Activated naive CD8-positive, alpha-beta T cell treated with anti-CD3 and anti-CD28 coated beads, Interleukin-2, amount 10 ng/mL, durations not matched to agents 7 days and 5 days (primary cell): ENCODE results near the gene PACSIN1. TPM values are rescaled to one million over a fixed set of nuclear protein-coding genes. Genes with fewer than 3 reads are reported as not detected.

Source experiments
- ATAC-seq: fragments of 150-1000 bp; cut with Tn5 transposase; one replicate; pipeline ENCODE4 v1.10.0; 2021; ENCODE audit warnings: low read depth, moderate library complexity
- POLR2A ChIA-PET: fragments of 350-600 bp; sonication (Branson Sonifier 250); formaldehyde crosslinking; loops from one replicate; lab custom pipeline; 2021; ENCODE audit warnings: antibody characterized with exemption; lab: Charles Lee
- DNase-seq: peaks from one replicate; pipeline ENCODE4 v3.0.0; 2021
- H3K27ac Mint-ChIP-seq: one replicate; pipeline ENCODE4 v1.8.0; 2022; ENCODE audit warnings: mild to moderate bottlenecking, mixed read lengths
- H3K27me3 Mint-ChIP-seq: one replicate; pipeline ENCODE4 v1.8.0; 2022; ENCODE audit warnings: mild to moderate bottlenecking, moderate library complexity, mixed read lengths
- H3K36me3 Mint-ChIP-seq: one replicate; pipeline ENCODE4 v1.8.0; 2021; ENCODE audit warnings: mild to moderate bottlenecking, mixed read lengths
- H3K4me1 Mint-ChIP-seq: one replicate; pipeline ENCODE4 v1.8.0; 2021; ENCODE audit warnings: mixed read lengths
- H3K4me3 Mint-ChIP-seq: one replicate; pipeline ENCODE4 v1.8.0; 2022; ENCODE audit warnings: mild to moderate bottlenecking, moderate library complexity, mixed read lengths
- H3K9me3 Mint-ChIP-seq: one replicate; pipeline ENCODE4 v1.8.0; 2021; ENCODE audit warnings: mixed read lengths
- total RNA-seq, 2 experiments: library from RNA; stranded (reverse); gene quantifications; one replicate each; pipeline ENCODE4 v1.2.3, GENCODE V29; 2021

The PACSIN1 gene
- total RNA-seq, 2 experiments from 2014 or later, result 3.1 to 4.5 TPM

DNA sequence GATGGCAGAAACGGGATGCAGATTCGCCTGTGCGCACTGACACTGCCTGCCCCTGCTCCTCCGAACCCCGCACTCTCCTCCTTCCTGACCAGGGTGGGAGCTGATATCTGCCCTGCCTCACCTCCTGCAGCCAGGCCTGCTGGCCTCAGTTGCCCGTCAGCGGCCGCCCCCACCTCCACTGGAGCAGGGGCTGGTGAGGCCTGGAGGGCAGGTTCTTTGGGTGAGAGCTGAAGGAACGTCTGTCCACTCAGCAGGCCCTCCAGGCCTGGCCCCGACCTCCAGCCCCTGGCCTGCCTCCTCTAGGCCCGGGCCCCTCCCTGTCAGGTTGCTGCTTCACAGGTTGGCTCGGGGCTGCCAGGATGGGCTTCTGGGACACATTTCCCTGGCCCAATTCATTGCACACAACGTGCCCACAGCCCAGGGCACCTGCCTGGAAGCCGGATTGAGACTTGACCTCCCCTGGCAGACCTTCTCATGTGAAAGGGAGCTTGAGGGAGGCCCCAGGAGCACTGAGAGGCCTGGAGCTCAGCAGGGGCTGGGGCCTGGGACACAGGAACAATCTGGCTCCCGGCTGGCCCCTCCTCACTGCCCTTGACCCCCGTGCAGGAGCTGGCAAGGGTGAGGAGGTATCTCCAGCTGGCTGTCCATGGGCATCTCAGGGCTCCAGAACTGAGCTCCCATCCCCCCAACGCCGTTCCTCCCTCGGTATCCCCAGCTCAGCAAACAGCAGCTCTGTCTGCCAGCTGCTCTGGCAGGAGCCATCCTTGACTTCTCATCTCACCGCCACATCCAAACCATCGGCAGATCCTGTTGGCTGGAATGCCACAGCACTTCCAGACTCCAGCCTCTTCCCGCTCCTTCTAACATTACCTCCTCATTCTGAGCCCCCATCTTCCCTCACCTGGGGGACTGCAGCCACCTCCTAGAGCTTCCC, 50.8 kb downstream of the PACSIN1 start:
- peaks cover 5% of the 10 kb centered on the region for H3K27me3 Mint-ChIP-seq
- H3K36me3 Mint-ChIP-seq, result no peaks in the 10 kb centered on the region
- no peaks in the 10 kb centered on the region for H3K4me1 Mint-ChIP-seq
- ATAC-seq (no peak), DNase-seq (no peak)
- no peak overlapping the region for H3K4me3 Mint-ChIP-seq
- no peaks in the 10 kb centered on the region for H3K9me3 Mint-ChIP-seq
- H3K27ac Mint-ChIP-seq, result no peak overlapping the region
- POLR2A ChIA-PET, result interaction anchor here (0.5 kb wide), 1 partner anchor 11 kb away, joined by 3 read pairs; no protein-coding TSS in a partner anchor

DNA sequence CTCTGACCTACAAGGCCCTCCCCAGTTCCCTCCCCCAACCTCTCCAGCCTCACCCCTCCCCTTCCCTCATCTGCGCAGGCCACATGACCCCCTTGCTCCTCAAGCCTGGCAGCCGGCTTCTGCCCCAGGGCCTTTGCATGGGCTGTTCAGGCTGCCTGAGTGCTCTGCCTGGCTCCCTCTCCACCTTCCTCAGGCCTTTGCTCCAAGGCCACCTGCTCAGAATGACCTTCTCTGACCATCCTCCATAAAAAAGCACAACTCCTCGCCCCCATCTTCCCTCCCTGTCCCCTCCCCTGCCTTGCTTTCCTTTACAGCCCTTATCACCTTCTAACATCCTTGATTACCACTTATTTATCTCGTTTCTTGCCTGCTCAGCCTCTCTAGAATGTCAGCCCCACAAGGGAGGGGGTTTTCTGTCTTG, 51.6 kb downstream of the PACSIN1 start:
- DNase-seq, result no peak
- Mint-ChIP-seq H3K4me1 (no peaks in the 10 kb centered on the region), H3K4me3 (no peak overlapping the region), H3K27ac (no peak overlapping the region), H3K9me3 (no peaks in the 10 kb centered on the region), H3K27me3 (peaks cover 5% of the 10 kb centered on the region), H3K36me3 (no peaks in the 10 kb centered on the region)
- POLR2A ChIA-PET, result interaction anchor here (0.5 kb wide), 1 partner anchor 10 kb away, joined by 3 read pairs; no protein-coding TSS in a partner anchor
- ATAC-seq, result no peak

DNA sequence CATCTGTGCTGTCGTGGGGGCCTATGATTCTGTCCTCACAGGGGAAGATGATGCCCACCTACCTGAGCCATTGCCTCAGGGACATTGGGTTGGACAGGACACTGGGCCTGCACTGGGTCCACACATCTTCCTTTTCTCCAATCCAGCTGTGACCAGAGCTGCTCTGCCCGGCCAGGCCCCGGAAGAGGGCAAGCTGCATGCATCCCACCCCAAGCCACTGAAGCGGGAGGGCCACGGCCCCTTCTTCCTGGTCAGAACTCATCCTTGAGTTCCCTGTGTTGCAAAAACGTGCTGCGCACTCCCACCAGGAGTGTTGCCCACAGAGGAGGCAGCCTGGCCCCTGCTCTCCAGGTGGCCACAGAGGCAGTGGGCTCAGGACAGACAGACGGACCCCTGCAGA, 52.1 kb downstream of the PACSIN1 start:
- H3K36me3 Mint-ChIP-seq, result no peaks in the 10 kb centered on the region
- H3K9me3 Mint-ChIP-seq, result no peaks in the 10 kb centered on the region
- no peak overlapping the region for H3K4me3 Mint-ChIP-seq
- POLR2A ChIA-PET, result no interaction called here
- H3K27ac Mint-ChIP-seq, result no peak overlapping the region
- ATAC-seq, result no peak
- no peak for DNase-seq
- peaks cover 5% of the 10 kb centered on the region for H3K27me3 Mint-ChIP-seq
- no peaks in the 10 kb centered on the region for H3K4me1 Mint-ChIP-seq

DNA sequence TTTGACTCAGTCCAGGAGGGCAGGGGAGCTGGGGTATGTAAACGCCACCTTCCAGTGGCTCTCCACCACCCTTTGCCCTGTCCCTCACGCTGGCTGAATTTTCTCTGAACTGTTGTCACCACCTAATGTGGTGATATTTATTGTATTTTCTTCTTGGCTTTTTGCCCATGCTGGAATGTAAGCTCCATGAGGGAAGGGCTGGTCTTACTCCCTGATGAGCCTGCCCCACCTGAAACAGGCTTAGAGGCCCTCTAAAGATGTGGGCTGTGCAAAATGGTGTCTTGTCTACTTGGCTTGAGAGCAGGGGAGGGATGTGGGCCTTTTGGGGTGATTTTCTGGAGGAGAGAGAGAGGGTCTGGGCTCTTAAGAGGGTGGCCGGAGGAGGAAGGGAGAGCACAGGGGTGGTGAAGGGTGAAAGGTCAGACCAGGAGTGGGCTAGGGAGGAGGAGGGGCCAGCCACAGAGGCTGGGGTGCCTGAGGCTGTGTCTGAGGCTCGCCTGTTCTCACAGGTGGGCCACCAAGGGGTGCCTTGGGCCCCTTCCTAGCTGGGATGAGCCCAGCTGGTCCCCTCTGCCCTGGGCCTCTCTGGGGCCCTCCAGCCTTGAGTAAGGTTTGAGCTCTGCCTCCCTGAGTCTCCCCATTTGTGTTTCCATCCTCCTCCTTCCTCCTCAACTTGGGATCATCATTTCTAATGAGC, 52.9 kb downstream of the PACSIN1 start:
- DNase-seq, result peak; percentile 20
- ATAC-seq, result no peak
- H3K36me3 Mint-ChIP-seq, result no peaks in the 10 kb centered on the region

DNA sequence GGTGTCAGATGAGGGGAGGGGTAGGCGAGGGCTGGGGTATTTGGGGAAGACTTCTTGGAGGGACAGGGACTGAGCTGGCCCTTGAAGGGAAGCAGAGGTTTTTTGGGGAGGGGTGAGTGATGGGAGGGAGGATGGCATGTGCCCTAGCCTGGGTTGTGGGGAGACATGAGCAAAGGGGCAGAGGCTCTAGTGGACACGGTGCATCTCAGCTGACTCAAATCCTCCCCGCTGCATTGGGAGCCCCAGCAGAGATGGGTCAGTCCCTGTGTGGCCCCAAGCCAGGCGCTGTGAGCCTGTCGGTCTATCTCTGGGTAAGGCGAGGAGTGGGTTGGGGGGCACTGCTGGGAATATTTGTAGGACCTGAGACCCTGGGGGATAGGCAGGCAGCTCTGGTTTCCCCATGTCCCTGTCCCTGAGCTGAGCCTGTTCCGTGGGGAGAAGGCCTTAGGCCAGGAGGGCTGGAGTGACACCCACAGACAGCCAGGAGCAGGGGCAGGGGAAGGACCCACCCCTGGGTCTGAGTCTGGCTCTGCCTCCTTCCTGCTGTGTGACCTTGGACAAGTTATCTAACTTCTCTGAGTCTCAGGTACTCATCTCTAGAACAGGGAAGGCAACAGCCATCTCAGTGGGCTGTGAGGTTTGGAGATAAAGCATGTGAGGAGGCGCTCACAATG, 54.2 kb downstream of the PACSIN1 start:
- ATAC-seq (no peak), DNase-seq (peak; percentile 15)
- no peak overlapping the region for H3K27ac Mint-ChIP-seq
- H3K36me3 Mint-ChIP-seq, result no peaks in the 10 kb centered on the region
- H3K4me3 Mint-ChIP-seq, result no peak overlapping the region
- H3K4me1 Mint-ChIP-seq, result peaks cover 1% of the 10 kb centered on the region
- H3K9me3 Mint-ChIP-seq, result no peaks in the 10 kb centered on the region
- H3K27me3 Mint-ChIP-seq, result no peaks in the 10 kb centered on the region
- POLR2A ChIA-PET, result no interaction called here

More for the DNA sequence above, 52.9 kb downstream of the PACSIN1 start:
- POLR2A ChIA-PET, result interaction anchor here (0.6 kb wide), 1 partner anchor 13 kb away, joined by 3 read pairs; no protein-coding TSS in a partner anchor
- peaks cover 5% of the 10 kb centered on the region for H3K27me3 Mint-ChIP-seq
- H3K27ac Mint-ChIP-seq, result no peak overlapping the region
- no peak overlapping the region for H3K4me3 Mint-ChIP-seq
- no peaks in the 10 kb centered on the region for H3K9me3 Mint-ChIP-seq
- H3K4me1 Mint-ChIP-seq, result peaks cover 1% of the 10 kb centered on the region

DNA sequence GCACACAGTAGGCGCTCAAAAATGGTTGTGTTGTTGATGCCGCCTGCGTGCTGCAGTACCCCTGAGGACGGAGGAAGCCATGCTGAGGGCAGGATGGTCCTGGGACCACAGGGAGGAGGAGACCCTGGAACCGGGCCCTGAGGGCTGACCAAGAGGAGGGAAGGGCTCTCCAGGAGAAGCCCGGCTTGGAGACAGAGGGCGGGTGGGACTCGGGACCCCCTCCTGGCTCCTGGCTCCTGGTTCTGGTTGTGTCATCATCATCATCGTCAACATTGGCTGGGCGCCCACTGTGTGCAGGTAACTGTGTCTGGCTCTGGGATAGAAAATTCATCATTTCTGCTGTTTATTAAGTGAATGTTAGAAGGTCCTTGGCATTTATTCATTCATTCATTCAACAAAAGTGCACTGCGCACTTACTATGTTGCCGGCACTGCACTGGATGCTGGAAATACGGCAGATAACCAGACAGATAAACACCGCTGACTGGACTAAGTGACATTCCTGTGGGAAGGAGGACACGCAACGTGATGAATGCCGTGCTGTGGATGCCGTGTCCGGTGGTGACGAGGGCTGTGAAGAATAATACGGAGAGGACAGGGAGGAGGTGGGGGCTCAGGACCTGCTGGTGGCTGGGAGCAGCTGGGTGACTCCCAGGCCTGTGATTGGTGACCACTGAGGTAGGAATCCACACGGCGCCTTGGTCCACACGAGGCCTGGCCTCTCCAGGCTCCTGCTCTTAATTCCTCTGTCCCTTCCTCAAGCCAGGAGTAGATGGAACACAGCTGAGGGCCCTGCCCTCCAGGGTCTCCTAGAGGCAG, 55.0 kb downstream of the PACSIN1 start:
- H3K27me3 Mint-ChIP-seq, result no peaks in the 10 kb centered on the region
- no peak for ATAC-seq
- no peaks in the 10 kb centered on the region for H3K36me3 Mint-ChIP-seq
- no peaks in the 10 kb centered on the region for H3K9me3 Mint-ChIP-seq
- POLR2A ChIA-PET, result no interaction called here
- H3K4me3 Mint-ChIP-seq, result no peak overlapping the region
- peaks cover 1% of the 10 kb centered on the region for H3K4me1 Mint-ChIP-seq
- no peak for DNase-seq
- no peak overlapping the region for H3K27ac Mint-ChIP-seq

DNA sequence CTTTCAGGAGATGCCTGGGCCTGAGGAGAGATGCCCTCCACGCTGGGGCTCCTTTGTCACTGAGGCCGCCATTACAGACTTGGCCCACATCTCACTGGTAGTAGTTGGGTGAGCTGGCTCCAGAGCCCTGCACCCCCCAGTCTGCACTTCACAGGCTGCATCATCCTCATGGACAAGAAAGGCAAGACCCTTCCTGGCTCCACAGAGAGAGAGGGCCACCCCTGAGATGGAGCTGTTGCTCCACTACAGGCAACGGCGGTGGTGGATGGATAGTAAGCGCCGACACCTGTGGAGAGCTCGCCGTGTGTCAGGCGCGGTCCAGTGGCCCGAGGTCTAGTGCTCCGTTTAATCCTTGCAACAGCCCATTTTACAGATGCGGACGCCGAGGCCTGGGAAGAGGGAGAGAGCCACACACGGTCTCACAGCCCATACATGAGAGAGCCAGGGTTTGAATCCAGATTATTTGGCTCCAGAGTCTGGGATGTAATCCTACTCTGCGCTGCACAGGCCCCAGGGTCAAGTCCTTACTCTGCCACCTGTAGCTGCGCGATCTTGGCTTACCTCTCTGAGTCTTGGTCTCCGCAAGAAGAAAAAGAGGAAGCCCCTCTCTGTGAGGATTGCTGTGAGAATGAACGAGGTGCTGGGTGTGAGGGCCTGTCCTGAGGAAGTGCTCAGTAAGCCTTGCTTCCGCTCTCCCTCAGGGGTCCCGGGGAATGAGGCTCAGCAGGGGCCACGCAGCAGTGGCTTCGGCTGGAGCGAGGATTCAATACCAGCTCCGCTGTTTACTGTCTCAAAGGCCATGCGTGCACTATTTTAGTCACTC, 55.8 kb downstream of the PACSIN1 start:
- no peak overlapping the region for H3K27ac Mint-ChIP-seq
- H3K4me1 Mint-ChIP-seq, result peaks cover 1% of the 10 kb centered on the region
- H3K9me3 Mint-ChIP-seq, result no peaks in the 10 kb centered on the region
- ATAC-seq (no peak), DNase-seq (no peak)
- no peaks in the 10 kb centered on the region for H3K36me3 Mint-ChIP-seq
- POLR2A ChIA-PET, result no interaction called here
- no peak overlapping the region for H3K4me3 Mint-ChIP-seq
- no peaks in the 10 kb centered on the region for H3K27me3 Mint-ChIP-seq

DNA sequence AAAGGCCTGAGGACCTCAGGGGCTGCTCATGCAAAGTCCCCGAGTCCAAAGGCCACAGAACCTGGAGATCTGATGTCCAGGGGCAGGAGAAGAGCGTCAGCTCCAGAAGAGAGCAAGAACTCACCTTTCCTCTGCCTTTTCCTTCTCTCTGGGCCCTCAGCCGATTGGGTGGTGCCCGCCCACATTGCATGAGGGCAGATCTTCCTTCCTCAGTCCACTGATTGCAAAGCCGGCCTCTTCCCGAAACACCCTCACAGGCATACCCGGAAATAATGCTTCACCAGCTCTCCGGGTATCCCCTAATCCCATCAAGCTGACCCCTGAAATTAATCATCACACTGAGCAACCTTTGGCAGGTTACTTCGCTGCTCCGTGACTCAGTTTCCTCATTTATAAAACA, 56.9 kb downstream of the PACSIN1 start:
- POLR2A ChIA-PET, result no interaction called here
- no peaks in the 10 kb centered on the region for H3K36me3 Mint-ChIP-seq
- no peaks in the 10 kb centered on the region for H3K9me3 Mint-ChIP-seq
- H3K27me3 Mint-ChIP-seq, result no peaks in the 10 kb centered on the region
- H3K4me1 Mint-ChIP-seq, result peaks cover 4% of the 10 kb centered on the region
- H3K4me3 Mint-ChIP-seq, result no peak overlapping the region
- H3K27ac Mint-ChIP-seq, result no peak overlapping the region
- DNase-seq (no peak), ATAC-seq (no peak)

DNA sequence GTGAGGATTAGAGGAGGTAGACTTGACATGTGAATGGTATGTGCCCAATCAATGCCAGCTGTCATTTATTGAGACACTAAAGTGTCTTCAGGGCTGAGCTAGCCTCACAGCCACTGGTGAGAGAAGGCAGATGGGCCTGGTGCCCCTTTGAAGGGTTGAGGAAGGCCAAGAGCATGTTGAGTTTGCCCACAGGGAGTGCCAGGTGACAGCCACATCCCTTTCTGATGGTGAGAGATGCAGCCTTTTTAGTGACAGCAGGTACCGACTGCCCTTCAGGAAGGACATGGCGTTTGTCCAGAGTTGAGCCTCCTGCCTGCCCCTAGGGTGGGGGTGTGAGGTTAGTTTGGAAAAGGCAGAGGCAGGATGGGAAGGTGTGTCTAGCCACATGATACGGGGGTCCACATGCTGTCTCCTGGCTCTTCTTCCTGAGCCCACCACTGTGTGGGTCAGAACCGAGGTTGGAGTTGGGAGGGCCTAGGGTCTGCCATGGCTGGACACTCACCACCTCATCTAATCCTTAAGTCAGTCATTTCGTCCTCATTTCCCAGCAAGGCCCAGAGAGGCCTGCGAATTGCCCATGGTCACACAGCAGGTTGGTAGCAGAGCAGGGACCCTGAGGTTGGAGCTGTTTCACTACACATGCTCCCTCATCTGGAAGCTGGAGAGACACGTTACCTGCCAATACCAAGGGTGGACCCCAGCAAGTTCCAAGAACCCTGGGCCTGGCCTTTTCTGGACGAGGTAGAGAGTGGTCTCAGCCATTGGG, 57.7 kb downstream of the PACSIN1 start:
- POLR2A ChIA-PET, result no interaction called here
- ATAC-seq, result no peak
- DNase-seq, result no peak
- Mint-ChIP-seq H3K36me3 (no peaks in the 10 kb centered on the region), H3K4me3 (no peak overlapping the region), H3K27ac (no peak overlapping the region), H3K4me1 (peaks cover 4% of the 10 kb centered on the region), H3K27me3 (no peaks in the 10 kb centered on the region), H3K9me3 (no peaks in the 10 kb centered on the region)

DNA sequence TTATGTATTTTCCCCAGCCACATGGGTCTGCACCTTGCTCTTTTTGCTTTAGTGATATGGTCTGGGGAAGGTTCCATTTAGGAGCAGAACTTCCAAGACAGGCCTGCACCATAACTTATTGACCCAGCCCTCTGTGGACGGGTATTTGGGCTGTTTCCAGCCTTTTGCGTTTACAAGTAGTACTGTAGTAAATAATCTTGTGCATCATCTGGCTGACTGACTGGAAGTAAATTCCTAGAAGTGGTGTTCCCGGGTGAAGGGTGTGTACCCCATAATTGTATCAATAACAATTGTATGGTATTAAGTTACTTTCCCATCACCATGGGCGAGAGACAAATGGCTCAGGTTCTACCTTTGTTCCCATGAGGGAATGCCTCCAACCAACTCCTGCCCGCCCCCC, 58.6 kb downstream of the PACSIN1 start:
- Mint-ChIP-seq H3K27ac (no peak overlapping the region), H3K9me3 (no peaks in the 10 kb centered on the region), H3K36me3 (no peaks in the 10 kb centered on the region), H3K4me1 (peaks cover 4% of the 10 kb centered on the region), H3K4me3 (no peak overlapping the region), H3K27me3 (no peaks in the 10 kb centered on the region)
- ATAC-seq, result no peak
- POLR2A ChIA-PET, result no interaction called here
- DNase-seq, result no peak

DNA sequence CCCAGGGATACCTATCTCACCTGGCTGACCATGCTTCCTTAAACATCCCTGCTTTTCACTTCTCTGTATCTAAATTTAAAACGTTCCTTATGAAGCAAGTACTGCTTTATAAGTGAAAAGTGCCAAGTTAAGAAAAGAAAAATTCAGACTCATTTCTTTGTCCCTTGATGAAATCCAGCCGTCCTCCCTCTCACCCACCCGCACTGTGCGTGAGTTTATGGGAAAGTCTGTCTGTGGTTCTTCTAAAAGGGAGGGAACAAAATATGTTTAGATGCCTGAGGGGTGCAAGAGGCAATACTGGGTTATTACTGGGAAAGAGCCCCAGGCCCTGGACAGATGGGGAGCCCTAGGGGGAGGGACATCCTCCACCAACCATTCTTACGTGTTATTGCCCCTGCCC, 59.1 kb downstream of the PACSIN1 start:
- H3K27ac Mint-ChIP-seq, result no peak overlapping the region

More for the DNA sequence above, 59.1 kb downstream of the PACSIN1 start:
- Mint-ChIP-seq H3K27me3 (no peaks in the 10 kb centered on the region), H3K9me3 (no peaks in the 10 kb centered on the region), H3K36me3 (no peaks in the 10 kb centered on the region), H3K4me3 (no peak overlapping the region), H3K4me1 (peaks cover 4% of the 10 kb centered on the region)
- no peak for DNase-seq
- POLR2A ChIA-PET, result no interaction called here
- ATAC-seq, result no peak
